GM19043 (cell line): Measurements from ENCODE around the gene L3MBTL1.

Experiments used
- ATAC-seq: cut with Tn5 transposase; IDR thresholded peaks from one replicate; pipeline ENCODE4 v1.9.1; 2021; ENCODE audit warnings: low read depth; ENCODE audit not compliant: unreplicated experiment

L3MBTL1 gene

DNA sequence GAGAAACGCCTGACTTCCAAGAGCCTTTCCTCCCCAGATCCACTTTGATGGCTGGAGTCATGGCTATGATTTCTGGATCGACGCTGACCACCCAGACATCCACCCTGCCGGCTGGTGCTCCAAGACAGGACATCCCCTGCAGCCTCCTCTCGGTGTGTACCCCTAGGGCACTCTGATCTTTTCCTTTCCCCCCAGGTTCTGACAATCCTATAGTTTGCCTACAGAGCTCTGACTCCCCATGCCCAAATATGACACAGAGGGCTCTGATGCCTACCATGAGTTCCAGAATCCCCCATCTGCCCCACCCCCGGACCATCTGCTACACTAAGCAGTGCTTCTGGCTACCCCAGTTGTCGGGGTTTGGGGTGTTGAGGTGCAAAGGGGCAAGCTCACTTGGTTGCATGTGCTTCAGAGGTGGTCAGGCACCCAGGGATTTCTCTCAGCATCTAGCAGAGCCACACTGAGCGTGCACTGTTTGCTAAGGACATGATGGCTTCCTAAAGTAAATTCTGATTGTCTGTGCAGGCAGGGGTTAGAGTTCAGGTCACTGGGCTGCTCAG, 27.4 kb downstream of the L3MBTL1 start:
- ATAC-seq, result no peak

DNA sequence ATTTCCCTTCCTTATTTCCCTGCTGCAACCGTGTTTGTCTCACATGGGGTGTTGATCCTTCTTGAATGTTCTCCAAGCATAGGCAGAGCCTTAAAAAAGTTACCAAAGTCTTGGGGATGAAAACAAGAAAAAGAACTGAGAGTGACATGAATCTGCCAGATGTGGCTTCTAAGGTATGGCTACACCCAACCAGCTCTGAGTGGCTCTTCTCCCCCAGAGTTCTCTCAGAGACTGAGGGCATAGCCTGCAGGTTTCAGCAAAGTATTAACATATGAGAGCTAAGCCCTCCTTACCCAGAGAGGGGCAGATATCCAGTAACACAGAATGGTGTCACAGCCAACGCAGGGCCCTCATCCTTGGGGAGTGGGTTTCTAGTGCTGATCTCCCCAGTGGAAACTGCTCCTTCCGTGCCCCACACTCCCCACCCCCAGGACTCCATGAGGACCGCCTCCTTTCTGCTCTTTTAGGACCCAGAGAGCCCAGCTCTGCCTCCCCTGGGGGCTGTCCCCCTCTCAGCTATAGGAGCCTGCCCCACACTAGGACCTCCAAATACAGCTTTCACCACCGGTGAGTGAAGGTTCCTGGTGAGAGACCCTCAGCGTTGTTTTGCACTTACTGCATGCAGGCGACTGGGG, 28.0 kb downstream of the L3MBTL1 start:
- ATAC-seq, result no peak

DNA sequence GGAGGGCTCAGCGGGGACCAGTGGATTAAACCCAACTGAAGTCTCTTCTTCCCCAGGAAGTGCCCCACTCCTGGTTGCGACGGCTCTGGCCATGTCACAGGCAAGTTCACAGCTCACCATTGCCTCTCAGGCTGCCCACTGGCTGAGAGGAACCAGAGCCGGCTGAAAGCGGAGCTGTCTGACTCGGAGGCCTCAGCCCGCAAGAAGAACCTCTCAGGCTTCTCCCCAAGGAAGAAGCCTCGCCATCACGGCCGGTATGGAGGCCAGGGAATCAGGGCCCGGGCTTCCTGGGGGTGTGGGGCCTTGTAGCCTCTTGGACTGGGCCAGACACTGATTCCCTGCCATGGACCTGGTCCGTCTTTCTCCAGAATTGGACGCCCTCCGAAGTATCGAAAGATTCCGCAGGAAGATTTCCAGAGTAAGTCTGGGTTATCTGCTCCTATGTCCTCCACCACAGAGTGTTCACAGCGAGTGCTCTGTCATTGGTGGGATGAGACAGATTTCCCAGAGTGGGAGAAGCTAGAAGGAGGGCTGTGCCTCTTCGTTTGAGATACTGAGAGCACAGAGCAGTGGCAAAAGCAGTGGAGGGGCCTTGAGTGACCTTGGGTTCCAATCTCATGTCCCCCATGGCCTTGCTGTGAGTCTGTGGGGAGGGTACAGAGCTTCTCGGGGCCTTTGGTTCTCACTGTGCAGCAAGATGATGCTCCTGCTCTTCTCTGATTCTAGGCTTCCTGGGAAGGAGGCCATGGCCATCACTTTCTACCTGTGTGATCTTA, 28.7 kb downstream of the L3MBTL1 start:
- ATAC-seq, result no peak

DNA sequence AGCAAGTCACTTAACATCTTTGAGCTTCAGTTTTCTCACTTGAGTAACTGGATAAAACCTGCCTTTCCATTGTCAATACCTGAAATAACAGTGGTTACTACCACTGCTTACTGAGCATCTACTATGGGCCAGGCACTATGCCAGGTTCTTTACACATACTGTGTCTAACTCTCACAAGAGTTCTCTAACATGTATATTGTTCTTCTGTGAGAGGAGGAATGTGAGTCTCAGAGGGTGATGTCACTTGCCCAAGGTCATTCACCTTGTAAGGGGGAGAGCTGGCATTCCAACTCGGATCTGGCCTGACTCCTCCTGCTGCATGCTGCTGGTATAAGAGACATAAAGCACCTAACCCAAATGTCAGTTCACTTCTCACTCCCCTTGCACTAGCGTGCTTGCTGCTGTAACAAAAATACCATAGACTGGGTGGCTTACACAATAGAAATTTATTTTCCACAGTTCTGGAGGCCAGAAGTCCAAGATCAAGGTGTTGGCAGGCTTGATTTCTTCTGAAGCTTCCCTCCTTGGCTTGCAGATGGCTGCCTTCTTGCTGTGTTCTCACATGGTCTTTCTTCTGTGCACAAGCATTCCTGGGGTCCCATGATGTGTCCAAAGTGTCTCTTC, 29.4 kb downstream of the L3MBTL1 start:
- no peak for ATAC-seq

DNA sequence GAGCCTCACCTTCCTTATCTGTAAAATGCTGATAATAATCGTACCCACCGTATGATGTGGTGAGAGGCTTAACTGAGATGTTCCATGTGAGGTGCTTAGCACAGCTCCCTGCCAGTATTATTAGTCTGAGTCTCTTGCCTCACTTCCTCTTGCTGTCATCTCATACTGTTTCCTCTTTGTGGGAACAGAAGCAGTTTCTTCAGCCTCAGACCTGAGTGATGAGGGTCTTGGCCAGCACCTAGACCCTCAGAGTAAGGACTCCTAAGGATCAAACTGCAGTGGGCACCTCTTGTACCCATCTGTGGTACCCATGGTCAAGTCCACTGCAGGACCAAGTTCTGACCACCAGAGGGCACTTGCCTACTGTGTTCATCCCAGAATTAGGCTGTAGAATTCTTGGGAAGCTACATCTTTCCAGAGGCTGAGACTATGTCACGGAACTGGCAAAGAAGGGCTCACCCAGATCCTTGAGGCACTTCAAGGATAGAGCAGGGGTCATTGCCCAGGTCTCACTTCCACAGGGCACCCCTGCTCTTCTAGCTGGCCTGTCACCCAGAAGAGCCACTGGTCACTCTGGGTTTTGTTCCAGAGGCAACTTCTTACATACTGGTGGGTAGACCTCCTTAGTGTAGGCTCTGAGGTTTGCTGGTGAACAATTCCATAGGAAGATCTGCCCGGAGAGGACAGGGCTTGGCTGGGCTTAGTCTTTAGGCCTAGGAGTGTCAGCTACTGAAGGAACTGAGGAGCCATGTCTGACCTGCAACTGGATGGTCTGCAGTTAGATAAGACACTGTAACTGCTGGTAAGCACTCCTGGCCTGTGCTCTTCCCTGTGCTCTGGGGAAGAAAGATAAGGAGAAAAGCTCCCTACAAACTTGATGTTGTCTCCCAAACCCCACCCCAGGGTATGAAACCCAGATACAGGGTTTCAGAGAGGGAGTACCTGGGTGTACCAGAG, 30.7 kb downstream of the L3MBTL1 start:
- ATAC-seq, result no peak

DNA sequence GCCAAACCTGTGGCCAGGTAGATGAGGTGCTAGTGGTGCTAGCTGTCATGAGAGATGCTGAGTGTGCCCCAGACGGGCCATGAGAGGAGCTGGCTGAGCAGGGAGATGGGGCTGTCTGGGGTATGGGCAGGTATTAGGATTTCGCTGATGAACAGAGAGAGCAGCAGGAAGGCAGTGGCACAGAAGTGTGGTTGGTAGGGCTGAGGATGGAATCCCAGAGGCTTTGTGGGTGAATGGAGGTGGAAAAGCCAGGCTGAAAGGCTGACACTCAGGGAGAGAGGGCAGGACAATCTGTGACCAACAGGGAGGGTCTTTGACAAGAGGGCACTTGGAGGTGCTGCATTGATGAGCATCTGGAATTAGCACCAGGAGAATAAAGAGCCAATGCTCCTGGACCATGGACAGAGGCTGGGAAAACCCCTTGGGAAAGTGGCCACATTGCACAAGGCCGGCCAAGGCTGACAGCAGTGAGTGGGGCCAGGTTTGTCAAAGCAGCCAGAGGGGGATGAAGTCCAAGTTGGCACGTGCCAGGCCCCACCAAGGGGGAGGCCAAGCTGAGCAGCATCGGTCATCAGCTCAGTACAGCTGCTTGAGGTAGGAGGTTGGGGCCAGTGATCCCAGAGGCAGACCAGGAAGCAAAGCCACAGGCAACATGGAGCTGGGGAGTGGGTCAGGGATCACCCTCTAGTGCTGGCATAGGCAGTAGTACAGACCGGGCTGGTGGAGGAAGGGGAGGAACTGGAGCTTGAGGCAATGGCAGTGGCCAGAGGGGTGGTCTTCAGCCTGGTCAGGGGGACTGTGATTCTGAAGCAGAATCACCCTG, 31.6 kb downstream of the L3MBTL1 start:
- no peak for ATAC-seq

- ATAC-seq, result no peak
Measured at GRCh38 chr20:43539975-43540672, 32.6 kb downstream of the L3MBTL1 start.

GRCh38 chr20:43540673-43541060, 33.2 kb downstream of the L3MBTL1 start:
- no peak for ATAC-seq

DNA sequence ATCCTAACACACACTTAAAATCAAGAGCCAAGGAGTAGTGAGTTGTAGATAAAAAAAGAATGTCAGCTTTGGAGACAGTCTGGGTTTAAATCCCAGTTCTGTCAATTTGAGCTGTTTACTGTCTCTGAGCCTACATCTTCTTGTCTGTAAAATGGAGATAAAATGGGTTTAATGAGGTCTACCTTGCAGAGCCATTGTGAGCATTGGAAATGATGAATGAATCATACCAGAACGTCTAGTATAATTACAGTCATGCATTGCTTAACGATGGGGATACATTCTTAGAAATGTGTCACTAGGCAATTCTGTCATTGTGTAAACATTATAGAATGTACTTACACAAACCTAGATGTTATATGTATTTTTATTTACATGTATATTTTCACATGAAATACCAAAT, 33.7 kb downstream of the L3MBTL1 start:
- ATAC-seq, result no peak

DNA sequence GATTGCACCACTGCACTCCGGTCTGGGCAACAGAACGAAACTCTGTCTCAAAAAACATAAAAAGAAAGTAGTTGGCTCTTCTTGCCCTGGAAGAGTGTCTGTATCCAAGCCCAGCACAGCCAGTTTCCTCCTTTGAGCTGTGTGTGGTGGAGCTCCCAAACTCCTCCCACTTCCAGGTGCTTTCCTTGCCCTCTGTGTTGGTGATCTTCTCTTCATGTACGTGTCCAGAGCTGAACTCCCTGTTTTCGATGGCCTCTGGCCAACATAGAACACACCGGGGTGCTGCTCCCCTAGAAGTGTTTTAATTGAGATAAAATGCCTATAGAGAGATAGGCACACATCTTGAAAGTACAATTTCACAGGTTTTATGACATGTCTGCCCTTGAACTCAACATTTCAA, 34.7 kb downstream of the L3MBTL1 start:
- ATAC-seq, result no peak

GRCh38 chr20:43542674-43543073, 35.2 kb downstream of the L3MBTL1 start:
- ATAC-seq, result no peak

GRCh38 chr20:43543138-43543537, 35.6 kb downstream of the L3MBTL1 start:
- ATAC-seq, result no peak

DNA sequence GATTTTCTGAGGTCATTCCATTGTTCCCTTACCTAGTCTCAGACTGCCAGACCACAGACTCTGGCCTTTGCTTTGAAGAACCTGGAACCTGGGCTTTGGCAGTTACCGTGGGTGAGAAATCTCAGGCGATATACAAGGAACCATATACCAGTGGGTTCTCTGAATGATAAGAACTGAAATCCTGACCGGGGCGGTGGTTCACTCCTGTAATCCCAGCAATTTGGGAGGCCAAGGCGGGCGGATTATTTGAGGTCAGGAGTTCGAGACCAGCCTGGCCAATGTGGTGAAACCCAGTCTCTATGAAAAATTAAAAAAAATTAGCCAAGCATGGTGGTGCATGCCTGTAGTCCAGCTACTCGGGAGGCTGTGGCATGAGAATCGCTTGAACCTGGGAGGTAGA, 37.0 kb downstream of the L3MBTL1 start:
- no peak for ATAC-seq

- ATAC-seq, result no peak
Measured at GRCh38 chr20:43545837-43546578, 38.5 kb downstream of the L3MBTL1 start.

GRCh38 chr20:43548273-43548880, 40.9 kb downstream of the L3MBTL1 start:
- ATAC-seq, result no peak

DNA sequence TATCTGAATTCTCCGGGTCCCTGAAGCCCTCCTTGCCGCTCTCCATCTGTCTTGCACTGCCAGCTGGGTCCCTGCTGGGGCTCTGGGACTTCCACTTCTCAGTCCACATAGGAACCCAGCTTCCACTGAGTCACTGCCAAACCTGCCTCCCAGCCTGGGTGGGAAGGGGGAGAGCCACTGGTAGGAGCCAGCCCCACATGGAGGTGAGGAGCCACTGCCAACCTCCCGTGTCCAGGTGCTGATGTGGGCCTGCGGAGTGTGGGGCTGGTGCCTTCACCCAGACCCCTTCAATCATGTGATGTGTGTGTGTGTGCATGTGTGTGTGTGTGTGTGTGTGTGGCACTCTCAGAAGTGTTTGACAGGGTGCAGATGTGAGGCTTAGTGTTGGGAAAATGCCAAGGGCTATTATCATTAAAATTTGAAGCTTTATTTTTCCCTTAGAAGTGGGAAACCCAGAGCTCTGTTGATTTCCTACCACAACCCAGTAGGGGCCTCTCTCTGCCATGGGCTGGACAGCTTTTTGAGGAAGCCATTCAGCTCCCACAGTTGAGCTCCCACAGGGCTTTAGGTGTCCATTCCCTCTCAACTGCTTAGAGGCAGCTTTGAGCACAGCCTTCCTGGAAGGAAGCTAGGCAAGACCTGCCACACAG, 42.0 kb downstream of the L3MBTL1 start:
- ATAC-seq, result no peak

GRCh38 chr20:43550456-43550855, 43.0 kb downstream of the L3MBTL1 start:
- ATAC-seq, result no peak
